RWPE2 (cell line): ENCODE data around the gene MT1A.
"Not testable (repeated sequence)": the region's sequence is repeated elsewhere in the genome, so short reads cannot be mapped to it uniquely, and the experiment has no call there.

Source experiments
- ATAC-seq: fragments of 200-7000 bp; cut with Tn5 transposase; 3 replicates; pipeline ENCODE4 v1.9.1; 2021; ENCODE audit warnings: low read depth
- DNase-seq: peaks from one replicate; pipeline ENCODE4 v3.0.0-alpha.2; 2020; ENCODE audit warnings: low spot score
- H3K27ac ChIP-seq: fragments of 450-650 bp; 2 replicates; pipeline ENCODE4 v1.5.1; 2017; ENCODE audit warnings: mild to moderate bottlenecking; ENCODE audit not compliant: poor library complexity, severe bottlenecking
- H3K27me3 ChIP-seq: fragments of 250-450 bp; sonication (Bioruptor Pico); 2 replicates; pipeline ENCODE4 v1.5.1; 2021; ENCODE audit warnings: mild to moderate bottlenecking, moderate library complexity; ENCODE audit not compliant: insufficient read depth, poor library complexity, severe bottlenecking
- H3K36me3 ChIP-seq: fragments of 250-450 bp; sonication (Bioruptor Pico); 2 replicates; pipeline ENCODE4 v1.5.1; 2020; ENCODE audit warnings: low read depth, mild to moderate bottlenecking, moderate library complexity
- H3K4me1 ChIP-seq: fragments of 250-450 bp; sonication (Bioruptor Pico); 2 replicates; pipeline ENCODE4 v1.5.1; 2021; ENCODE audit warnings: mild to moderate bottlenecking, moderate library complexity; ENCODE audit not compliant: insufficient read depth, poor library complexity, severe bottlenecking
- H3K4me3 ChIP-seq: fragments of 250-450 bp; sonication (Bioruptor Pico); 2 replicates; pipeline ENCODE4 v1.5.1; 2021; ENCODE audit warnings: mild to moderate bottlenecking, moderate library complexity; ENCODE audit not compliant: severe bottlenecking
- H3K9me3 ChIP-seq: fragments of 250-450 bp; sonication (Bioruptor Pico); 2 replicates; pipeline ENCODE4 v1.5.1; 2021; ENCODE audit warnings: mild to moderate bottlenecking, moderate library complexity; ENCODE audit not compliant: severe bottlenecking
- TF ChIP-seq, protein P1 (sequence below): fragments of 450-650 bp; IDR thresholded peaks from one replicate; pipeline ENCODE4 v1.5.1; 2017; ENCODE audit warnings: mild to moderate bottlenecking, moderate library complexity; ENCODE audit not compliant: poor library complexity, severe bottlenecking

Gene MT1A

DNA sequence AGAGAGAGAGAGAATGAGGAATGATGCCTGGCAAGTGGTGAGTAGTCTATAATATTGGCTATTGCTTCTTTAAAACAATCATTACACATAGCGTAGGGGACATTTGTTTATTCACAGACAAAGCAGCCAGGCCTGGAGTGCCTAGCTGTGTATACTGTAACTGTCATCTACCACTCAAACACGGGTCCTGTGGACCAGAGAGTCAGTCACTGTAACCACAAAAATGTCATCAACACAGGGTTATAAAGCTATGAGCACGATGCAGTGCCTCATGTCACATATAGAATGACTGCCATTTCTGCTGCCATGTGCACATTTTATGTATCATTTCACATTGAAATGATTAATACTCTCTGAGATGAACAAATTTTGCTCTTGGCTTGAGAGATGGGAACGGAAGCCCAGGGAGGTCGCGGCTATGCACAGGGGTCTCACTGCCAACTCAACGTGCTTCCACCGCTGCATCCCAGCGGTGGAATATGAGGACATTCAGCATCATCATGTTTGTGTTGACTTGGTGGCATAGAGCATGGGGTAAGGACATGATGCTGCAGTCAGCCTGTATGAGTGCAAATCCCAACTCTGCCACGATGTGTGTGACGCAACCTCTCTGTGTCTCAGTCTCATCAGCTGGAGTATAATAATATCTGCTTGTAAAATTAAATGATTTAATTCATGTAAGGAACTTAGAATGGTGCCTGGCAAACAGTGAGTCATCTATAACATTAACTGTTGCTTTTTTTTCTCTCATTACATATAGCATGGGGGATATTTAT, 34.5 kb downstream of the MT1A start:
- Histone ChIP-seq H3K27me3 (no peaks in the 10 kb centered on the region), H3K4me1 (peaks cover 2% of the 10 kb centered on the region), H3K9me3 (no peaks in the 10 kb centered on the region), H3K4me3 (no peak overlapping the region), H3K27ac (no peak overlapping the region), H3K36me3 (no peaks in the 10 kb centered on the region)
- TF ChIP-seq, protein P1, sequence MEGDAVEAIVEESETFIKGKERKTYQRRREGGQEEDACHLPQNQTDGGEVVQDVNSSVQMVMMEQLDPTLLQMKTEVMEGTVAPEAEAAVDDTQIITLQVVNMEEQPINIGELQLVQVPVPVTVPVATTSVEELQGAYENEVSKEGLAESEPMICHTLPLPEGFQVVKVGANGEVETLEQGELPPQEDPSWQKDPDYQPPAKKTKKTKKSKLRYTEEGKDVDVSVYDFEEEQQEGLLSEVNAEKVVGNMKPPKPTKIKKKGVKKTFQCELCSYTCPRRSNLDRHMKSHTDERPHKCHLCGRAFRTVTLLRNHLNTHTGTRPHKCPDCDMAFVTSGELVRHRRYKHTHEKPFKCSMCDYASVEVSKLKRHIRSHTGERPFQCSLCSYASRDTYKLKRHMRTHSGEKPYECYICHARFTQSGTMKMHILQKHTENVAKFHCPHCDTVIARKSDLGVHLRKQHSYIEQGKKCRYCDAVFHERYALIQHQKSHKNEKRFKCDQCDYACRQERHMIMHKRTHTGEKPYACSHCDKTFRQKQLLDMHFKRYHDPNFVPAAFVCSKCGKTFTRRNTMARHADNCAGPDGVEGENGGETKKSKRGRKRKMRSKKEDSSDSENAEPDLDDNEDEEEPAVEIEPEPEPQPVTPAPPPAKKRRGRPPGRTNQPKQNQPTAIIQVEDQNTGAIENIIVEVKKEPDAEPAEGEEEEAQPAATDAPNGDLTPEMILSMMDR: no peak
- DNase-seq: no peak
- ATAC-seq: peak; percentile 17; the same call in 1 of the 3 replicates

DNA sequence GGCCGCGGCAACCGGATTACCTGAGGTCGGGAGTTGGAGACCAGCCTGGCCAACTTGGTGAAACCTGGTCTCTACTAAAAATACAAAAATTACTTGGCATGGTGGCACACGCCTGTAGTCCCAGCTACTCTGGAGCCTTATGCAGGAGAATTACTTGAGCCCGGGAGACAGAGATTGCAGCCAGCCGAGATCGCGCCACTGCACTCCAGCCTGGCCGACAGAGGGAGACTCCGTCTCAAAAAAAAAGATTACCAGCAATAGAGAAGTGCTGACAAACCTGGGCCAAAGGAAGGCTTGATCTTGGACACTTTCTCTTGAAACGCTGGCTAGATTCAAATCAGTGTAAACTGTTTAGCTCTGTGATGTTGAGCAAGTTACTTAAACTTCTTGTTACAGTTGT, 35.5 kb downstream of the MT1A start:
- no peaks in the 10 kb centered on the region for H3K9me3 ChIP-seq
- no peaks in the 10 kb centered on the region for H3K36me3 ChIP-seq
- H3K4me1 ChIP-seq: peaks cover 2% of the 10 kb centered on the region
- peak; percentile 77 for ATAC-seq
- no peak for DNase-seq
- TF ChIP-seq, protein P1: peak; percentile 88
- no peaks in the 10 kb centered on the region for H3K27me3 ChIP-seq
- no peak overlapping the region for H3K4me3 ChIP-seq
- no peak overlapping the region for H3K27ac ChIP-seq

DNA sequence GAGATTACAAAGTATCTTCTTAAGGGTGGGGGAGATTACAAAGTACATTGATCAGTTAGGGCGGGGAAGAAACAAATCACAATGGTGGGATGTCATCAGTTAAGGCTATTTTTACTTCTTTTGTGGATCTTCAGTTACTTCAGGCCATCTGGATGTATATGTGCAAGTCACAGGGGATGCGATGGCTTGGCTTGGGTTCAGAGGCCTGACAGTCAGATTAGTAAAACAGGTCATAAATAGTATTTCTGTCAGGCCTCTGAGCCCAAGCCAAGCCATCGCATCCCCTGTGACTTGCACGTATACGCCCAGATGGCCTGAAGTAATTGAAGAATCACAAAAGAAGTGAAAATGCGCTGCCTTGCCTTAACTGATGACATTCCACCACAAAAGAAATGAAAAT, 36.1 kb downstream of the MT1A start:
- not testable (repeated sequence) for H3K27me3 ChIP-seq, H3K4me3 ChIP-seq, H3K9me3 ChIP-seq, H3K4me1 ChIP-seq, H3K27ac ChIP-seq, H3K36me3 ChIP-seq, ATAC-seq, DNase-seq

DNA sequence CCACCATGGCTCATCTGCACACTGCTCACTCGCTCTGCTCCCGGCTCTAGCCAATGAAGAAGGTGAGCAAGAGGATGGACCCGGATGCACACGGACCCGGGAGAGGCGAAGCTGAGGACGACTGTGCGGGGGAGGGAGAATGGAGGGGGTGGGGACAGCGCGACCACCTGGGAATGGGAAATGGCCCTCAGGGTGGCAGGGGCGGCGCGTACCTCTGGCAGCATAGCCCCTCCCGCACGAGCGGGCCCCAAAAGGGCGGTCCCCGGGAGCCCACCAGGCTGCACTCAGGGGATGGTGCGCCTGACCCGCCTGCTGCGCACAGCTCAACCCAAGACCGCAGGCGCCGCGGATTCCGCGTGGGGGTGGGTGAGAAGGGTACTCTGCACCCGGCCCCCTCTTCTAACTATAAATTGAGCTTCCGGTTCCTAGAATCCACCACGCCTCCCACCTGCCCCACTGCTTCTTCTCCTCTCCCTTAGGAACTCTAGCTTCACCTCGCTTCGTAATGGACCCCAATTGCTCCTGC, 37.3 kb downstream of the MT1A start:
- Histone ChIP-seq H3K9me3 (no peaks in the 10 kb centered on the region), H3K27ac (no peak overlapping the region), H3K4me3 (no peak overlapping the region), H3K27me3 (no peaks in the 10 kb centered on the region), H3K36me3 (no peaks in the 10 kb centered on the region), H3K4me1 (peaks cover 2% of the 10 kb centered on the region)
- ATAC-seq (no peak), DNase-seq (no peak)
- TF ChIP-seq, protein P1: no peak

DNA sequence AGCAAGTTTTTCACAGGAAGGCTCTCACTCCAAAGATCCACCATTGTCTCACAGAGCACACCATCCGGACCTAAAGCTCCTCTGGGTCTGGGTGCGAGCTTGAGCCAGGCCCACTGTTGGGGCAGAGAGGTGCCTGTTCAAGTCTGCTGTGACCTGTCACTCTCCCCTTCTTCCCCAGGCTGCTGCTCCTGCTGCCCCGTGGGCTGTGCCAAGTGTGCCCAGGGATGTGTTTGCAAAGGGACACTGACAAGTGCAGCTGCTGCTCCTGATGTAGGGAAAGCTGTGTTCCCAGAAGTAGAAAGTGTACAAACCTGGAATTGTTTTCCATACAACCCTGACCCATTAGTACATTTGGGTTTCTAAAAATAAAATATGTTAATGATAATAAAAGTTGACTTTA, 39.0 kb downstream of the MT1A start:
- no peaks in the 10 kb centered on the region for H3K27me3 ChIP-seq
- no peak for DNase-seq

More for the DNA sequence above, 39.0 kb downstream of the MT1A start:
- ATAC-seq: no peak
- H3K27ac ChIP-seq: no peak overlapping the region
- H3K9me3 ChIP-seq: no peaks in the 10 kb centered on the region
- TF ChIP-seq, protein P1: no peak
- no peak overlapping the region for H3K4me3 ChIP-seq
- no peaks in the 10 kb centered on the region for H3K4me1 ChIP-seq
- H3K36me3 ChIP-seq: no peaks in the 10 kb centered on the region
